Thyroid gland (tissue), 4 donors: ENCODE data around the gene NPB.

ENCODE experiments used
- CTCF ChIP-seq, 6 experiments: fragments of 200-600 bp in 3 of 6; fragments of 450-650 bp in 3 of 6; sonication (generic) in 3 of 6; IDR thresholded peaks; one replicate each; pipeline ENCODE4 v1.5.1; 2016 to 2019; ENCODE audit warnings: antibody characterized with exemption in 6 of 6, mild to moderate bottlenecking in 2 of 6, inconsistent platforms in 1 of 6, moderate library complexity in 1 of 6
- POLR2A ChIP-seq, 2 donors: fragments of 450-650 bp; IDR thresholded peaks; one replicate each; pipeline ENCODE4 v1.6.1; 2017; ENCODE audit warnings: antibody characterized with exemption in 2 of 2, mild to moderate bottlenecking in 2 of 2, moderate library complexity in 1 of 2

- TF ChIP-seq CTCF (IDR thresholded peaks at IDR 0.05) (no peak), POLR2A (IDR thresholded peaks at IDR 0.05) (no peak)
Measured at GRCh38 chr17:81890447-81891302, 11.4 kb upstream of the NPB start.
